ENCODE results near the gene ART4.

The ART4 gene

GRCh38 chr12:14871886-14872285 is 28.6 kb upstream of the ART4 start:
- no peak overlapping the region for H3K4me3 ChIP-seq (ENCODE audit: low read length)
- TF ChIP-seq, protein P1, sequence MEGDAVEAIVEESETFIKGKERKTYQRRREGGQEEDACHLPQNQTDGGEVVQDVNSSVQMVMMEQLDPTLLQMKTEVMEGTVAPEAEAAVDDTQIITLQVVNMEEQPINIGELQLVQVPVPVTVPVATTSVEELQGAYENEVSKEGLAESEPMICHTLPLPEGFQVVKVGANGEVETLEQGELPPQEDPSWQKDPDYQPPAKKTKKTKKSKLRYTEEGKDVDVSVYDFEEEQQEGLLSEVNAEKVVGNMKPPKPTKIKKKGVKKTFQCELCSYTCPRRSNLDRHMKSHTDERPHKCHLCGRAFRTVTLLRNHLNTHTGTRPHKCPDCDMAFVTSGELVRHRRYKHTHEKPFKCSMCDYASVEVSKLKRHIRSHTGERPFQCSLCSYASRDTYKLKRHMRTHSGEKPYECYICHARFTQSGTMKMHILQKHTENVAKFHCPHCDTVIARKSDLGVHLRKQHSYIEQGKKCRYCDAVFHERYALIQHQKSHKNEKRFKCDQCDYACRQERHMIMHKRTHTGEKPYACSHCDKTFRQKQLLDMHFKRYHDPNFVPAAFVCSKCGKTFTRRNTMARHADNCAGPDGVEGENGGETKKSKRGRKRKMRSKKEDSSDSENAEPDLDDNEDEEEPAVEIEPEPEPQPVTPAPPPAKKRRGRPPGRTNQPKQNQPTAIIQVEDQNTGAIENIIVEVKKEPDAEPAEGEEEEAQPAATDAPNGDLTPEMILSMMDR (conservative IDR thresholded peaks at IDR 0.05; ENCODE audit: low read length): no peak
- DNase-seq (ENCODE audit: low read depth): no peak

GRCh38 chr12:14871247-14871646 is 27.9 kb upstream of the ART4 start:
- TF ChIP-seq, protein P1 (conservative IDR thresholded peaks at IDR 0.05; ENCODE audit: low read length): no peak
- no peak for DNase-seq (ENCODE audit: low read depth)
- H3K4me3 ChIP-seq (ENCODE audit: low read length): no peak overlapping the region

- no peak for DNase-seq (ENCODE audit: low read depth)
- no peak overlapping the region for H3K4me3 ChIP-seq (ENCODE audit: low read length)
- TF ChIP-seq, protein P1 (conservative IDR thresholded peaks at IDR 0.05; ENCODE audit: low read length): no peak
Observed at GRCh38 chr12:14868916-14869506, 25.7 kb upstream of the ART4 start.

DNA sequence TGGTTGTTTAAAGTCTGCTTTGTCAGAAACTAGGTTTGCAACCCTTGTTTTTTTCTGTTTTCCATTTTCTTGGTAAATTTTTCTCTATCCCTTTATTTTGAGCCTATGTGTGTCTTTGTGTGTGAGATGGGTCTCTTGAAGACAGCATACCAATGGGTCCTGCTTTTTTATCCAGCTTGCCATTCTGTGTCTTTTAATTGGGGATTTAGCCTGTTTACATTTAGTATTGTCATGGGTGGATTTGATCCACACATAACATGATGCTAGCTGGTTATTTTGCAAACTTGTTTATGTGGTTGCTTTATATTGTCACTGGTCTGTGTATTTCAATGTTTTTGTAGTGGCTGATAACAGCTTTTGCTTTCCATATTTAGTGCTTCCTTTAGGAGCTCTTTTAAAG is 17.2 kb upstream of the ART4 start:
- no peak for DNase-seq (ENCODE audit: low read depth)
- TF ChIP-seq, protein P1 (conservative IDR thresholded peaks at IDR 0.05; ENCODE audit: low read length): no peak
- no peak overlapping the region for H3K4me3 ChIP-seq (ENCODE audit: low read length)

DNA sequence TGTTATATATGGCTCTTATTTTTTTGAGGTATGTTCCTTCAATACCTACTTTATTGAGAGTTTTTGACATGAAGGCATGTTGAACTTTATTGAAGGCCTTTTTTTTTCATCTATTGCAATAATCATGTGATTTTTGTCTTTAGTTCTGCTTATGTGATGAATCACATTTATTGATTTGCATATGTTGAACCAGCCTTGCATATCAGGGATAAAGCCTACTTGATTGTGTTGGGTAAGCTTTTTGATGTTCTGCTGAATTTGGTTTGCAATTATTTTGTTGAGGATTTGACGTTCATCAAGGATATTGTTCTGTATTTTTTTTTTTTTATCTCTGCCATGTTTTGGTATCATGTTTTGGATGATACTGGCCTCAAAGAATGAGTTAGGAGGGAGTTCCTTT is 15.2 kb upstream of the ART4 start:
- TF ChIP-seq, protein P1 (conservative IDR thresholded peaks at IDR 0.05; ENCODE audit: low read length): no peak
- no peak overlapping the region for H3K4me3 ChIP-seq (ENCODE audit: low read length)
- no peak for DNase-seq (ENCODE audit: low read depth)

GRCh38 chr12:14854586-14855183 is 11.4 kb upstream of the ART4 start:
- DNase-seq (ENCODE audit: low read depth): peak; percentile 52
- TF ChIP-seq, protein P1 (conservative IDR thresholded peaks at IDR 0.05; ENCODE audit: low read length): no peak
- H3K4me3 ChIP-seq (ENCODE audit: low read length): no peak overlapping the region

DNA sequence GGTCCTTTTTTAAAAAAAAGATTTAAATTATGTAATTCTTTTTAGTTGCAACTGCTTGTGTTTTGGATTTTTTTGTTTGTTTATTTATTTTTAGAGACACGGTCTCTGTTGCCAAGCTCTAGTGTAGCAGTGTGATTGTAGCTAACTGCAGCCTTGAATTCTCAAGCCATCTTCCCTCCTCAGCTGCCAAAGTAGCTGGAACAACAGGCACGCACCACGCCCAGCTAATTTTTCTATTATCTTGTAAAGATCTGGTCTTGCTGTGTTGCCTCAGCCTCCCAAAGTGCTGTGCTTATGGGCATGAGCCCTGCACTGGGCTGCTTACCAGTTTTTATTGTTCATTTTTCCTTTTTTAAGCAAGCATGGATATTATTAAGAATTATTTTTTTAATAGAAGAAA is 10.6 kb upstream of the ART4 start:
- TF ChIP-seq, protein P1 (conservative IDR thresholded peaks at IDR 0.05; ENCODE audit: low read length): no peak
- H3K4me3 ChIP-seq (ENCODE audit: low read length): no peak overlapping the region
- DNase-seq (ENCODE audit: low read depth): peak; percentile 21
